Measurements from ENCODE around the gene HTATSF1.

HTATSF1 gene

GRCh38 chrX:136496186-136496763, 1.1 kb upstream of the HTATSF1 start:
- DNase-seq (ENCODE audit: low read depth in 2 of 2), result no peak

- peak; percentile 79 to 80 for DNase-seq (ENCODE audit: low read depth in 2 of 2)
These were observed 432 bp upstream of the HTATSF1 start for GRCh38 chrX:136496764-136497555.

- no peak for DNase-seq (ENCODE audit: low read depth in 2 of 2)
These were observed 21.7 kb downstream of the HTATSF1 start for GRCh38 chrX:136519069-136519468.

- no peak for DNase-seq (ENCODE audit: low read depth in 2 of 2)
These were observed 26.4 kb downstream of the HTATSF1 start for GRCh38 chrX:136523770-136524169.

GRCh38 chrX:136525738-136526606, 28.6 kb downstream of the HTATSF1 start:
- DNase-seq (ENCODE audit: low read depth in 2 of 2), result no peak

- no peak for DNase-seq (ENCODE audit: low read depth in 2 of 2)
These were observed 31.4 kb downstream of the HTATSF1 start for GRCh38 chrX:136528645-136529315.

GRCh38 chrX:136529795-136530194, 32.4 kb downstream of the HTATSF1 start:
- DNase-seq (ENCODE audit: low read depth in 2 of 2), result no peak

GRCh38 chrX:136531951-136532350, 34.6 kb downstream of the HTATSF1 start, which contains the start of gene VGLL1:
Gene VGLL1 (plus strand): TSS chrX:136532215. CDS start chrX:136536021, 3,806 bp downstream.
- DNase-seq (ENCODE audit: low read depth in 2 of 2), result no peak

- DNase-seq (ENCODE audit: low read depth in 2 of 2), result no peak
These were observed 36.7 kb downstream of the HTATSF1 start for GRCh38 chrX:136534131-136534530.

- DNase-seq (ENCODE audit: low read depth in 2 of 2), result no peak
These were observed 41.4 kb downstream of the HTATSF1 start for GRCh38 chrX:136538811-136539210.

- DNase-seq (ENCODE audit: low read depth in 2 of 2), result no peak
These were observed 42.8 kb downstream of the HTATSF1 start for GRCh38 chrX:136540226-136540625.

- DNase-seq (ENCODE audit: low read depth in 2 of 2), result no peak
These were observed 43.9 kb downstream of the HTATSF1 start for GRCh38 chrX:136541294-136541693.

- DNase-seq (ENCODE audit: low read depth in 2 of 2), result no peak
These were observed 44.9 kb downstream of the HTATSF1 start for GRCh38 chrX:136542281-136542680.

GRCh38 chrX:136546371-136546781, 49.0 kb downstream of the HTATSF1 start:
- no peak for DNase-seq (ENCODE audit: low read depth in 2 of 2)

GRCh38 chrX:136549226-136549625, 51.8 kb downstream of the HTATSF1 start:
- DNase-seq (ENCODE audit: low read depth in 2 of 2), result no peak

GRCh38 chrX:136551410-136551809, 54.0 kb downstream of the HTATSF1 start:
- DNase-seq (ENCODE audit: low read depth in 2 of 2), result no peak

- no peak for DNase-seq (ENCODE audit: low read depth in 2 of 2)
These were observed 58.3 kb downstream of the HTATSF1 start for GRCh38 chrX:136555694-136556093.
